HG03565 (cell line): Measurements from ENCODE around the gene TBL1X.
"Not testable (repeated sequence)": the region's sequence is repeated elsewhere in the genome, so short reads cannot be mapped to it uniquely, and the experiment has no call there.

ENCODE experiments used
- ATAC-seq: cut with Tn5 transposase; IDR thresholded peaks from one replicate; pipeline ENCODE4 v1.9.1; 2021; ENCODE audit warnings: mild to moderate bottlenecking, moderate library complexity; ENCODE audit not compliant: unreplicated experiment

Gene TBL1X

GRCh38 chrX:9458516-9459078 is 6.3 kb upstream of the TBL1X start:
- ATAC-seq: no peak

- ATAC-seq: no peak
Measured at GRCh38 chrX:9459186-9459748, 5.6 kb upstream of the TBL1X start.

GRCh38 chrX:9461087-9461486 is 3.8 kb upstream of the TBL1X start:
- no peak for ATAC-seq

GRCh38 chrX:9462456-9462855 is 2.4 kb upstream of the TBL1X start:
- ATAC-seq: no peak

- no peak for ATAC-seq
Measured at GRCh38 chrX:9465380-9466123, 694 bp downstream of the TBL1X start.

- ATAC-seq: no peak
Measured at GRCh38 chrX:9466124-9466495, 1.3 kb downstream of the TBL1X start.

GRCh38 chrX:9466736-9467135 is 1.9 kb downstream of the TBL1X start:
- ATAC-seq: no peak

GRCh38 chrX:9467146-9467545 is 2.3 kb downstream of the TBL1X start:
- ATAC-seq: no peak

- no peak for ATAC-seq
Measured at GRCh38 chrX:9467751-9468150, 2.9 kb downstream of the TBL1X start.

GRCh38 chrX:9471571-9471985 is 6.7 kb downstream of the TBL1X start:
- no peak for ATAC-seq

GRCh38 chrX:9473708-9474107 is 8.8 kb downstream of the TBL1X start:
- ATAC-seq: no peak

GRCh38 chrX:9475417-9475816 is 10.6 kb downstream of the TBL1X start:
- ATAC-seq: not testable (repeated sequence)

GRCh38 chrX:9475984-9476383 is 11.1 kb downstream of the TBL1X start:
- no peak for ATAC-seq

GRCh38 chrX:9476810-9477575 is 12.1 kb downstream of the TBL1X start:
- ATAC-seq: no peak

- no peak for ATAC-seq
Measured at GRCh38 chrX:9482408-9482807, 17.6 kb downstream of the TBL1X start.

GRCh38 chrX:9482837-9483236 is 18.0 kb downstream of the TBL1X start:
- ATAC-seq: no peak

GRCh38 chrX:9483376-9483775 is 18.5 kb downstream of the TBL1X start:
- ATAC-seq: no peak

GRCh38 chrX:9486786-9487387 is 22.0 kb downstream of the TBL1X start:
- no peak for ATAC-seq

GRCh38 chrX:9488586-9488985 is 23.7 kb downstream of the TBL1X start:
- no peak for ATAC-seq

GRCh38 chrX:9489234-9489633 is 24.4 kb downstream of the TBL1X start:
- ATAC-seq: no peak

GRCh38 chrX:9492901-9493300 is 28.0 kb downstream of the TBL1X start:
- ATAC-seq: no peak
